Stimulated activated CD4-positive, alpha-beta T cell treated with anti-CD3 and anti-CD28 coated beads, Interleukin-2, amount 100 ng/mL, for 48 hours (primary cell): Measurements from ENCODE around the gene SMAD6.
"Not testable (repeated sequence)": the region's sequence is repeated elsewhere in the genome, so short reads cannot be mapped to it uniquely, and the experiment has no call there.

ENCODE experiments used
- DNase-seq, 2 donors: peaks; one replicate each; pipeline ENCODE4 v3.0.0-alpha.2; 2020

SMAD6 gene

GRCh38 chr15:66801266-66801665 is 99.2 kb downstream of the SMAD6 start:
- DNase-seq: no peak

- DNase-seq: no peak
Measured at GRCh38 chr15:66802025-66803001, 100.3 kb downstream of the SMAD6 start.

DNA sequence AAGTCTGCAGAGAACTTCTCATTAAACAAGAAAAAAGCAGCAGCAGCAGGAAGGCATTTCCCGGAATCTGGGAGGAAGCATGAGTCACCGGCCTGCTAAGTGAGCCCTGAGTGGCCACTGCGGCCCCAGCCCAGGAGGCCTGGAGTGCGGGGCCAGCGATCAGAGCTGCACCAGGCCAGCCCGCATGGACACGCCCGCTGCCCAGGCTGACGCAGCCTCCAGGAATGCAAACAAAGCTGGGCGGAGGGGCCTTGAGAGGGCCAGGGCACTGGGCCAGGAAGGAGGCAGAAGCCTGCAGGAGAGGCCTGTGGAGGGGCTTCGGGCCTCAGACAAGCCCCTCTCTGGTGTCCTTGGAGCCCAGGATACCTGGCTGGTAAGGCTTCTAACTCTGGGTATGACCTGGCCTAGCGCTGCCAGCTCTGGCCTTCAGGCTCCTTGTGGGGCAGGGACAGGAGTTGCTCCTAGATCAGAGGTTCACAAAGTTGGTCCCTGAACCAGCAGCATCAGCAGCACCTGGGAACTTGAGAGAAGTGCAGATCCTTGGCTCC is 101.2 kb downstream of the SMAD6 start:
- no peak for DNase-seq

- no peak for DNase-seq
Measured at GRCh38 chr15:66803749-66804148, 101.7 kb downstream of the SMAD6 start.

GRCh38 chr15:66805202-66805885 is 103.3 kb downstream of the SMAD6 start:
- DNase-seq: no peak

GRCh38 chr15:66808181-66808824 is 106.3 kb downstream of the SMAD6 start:
- DNase-seq: no peak

DNA sequence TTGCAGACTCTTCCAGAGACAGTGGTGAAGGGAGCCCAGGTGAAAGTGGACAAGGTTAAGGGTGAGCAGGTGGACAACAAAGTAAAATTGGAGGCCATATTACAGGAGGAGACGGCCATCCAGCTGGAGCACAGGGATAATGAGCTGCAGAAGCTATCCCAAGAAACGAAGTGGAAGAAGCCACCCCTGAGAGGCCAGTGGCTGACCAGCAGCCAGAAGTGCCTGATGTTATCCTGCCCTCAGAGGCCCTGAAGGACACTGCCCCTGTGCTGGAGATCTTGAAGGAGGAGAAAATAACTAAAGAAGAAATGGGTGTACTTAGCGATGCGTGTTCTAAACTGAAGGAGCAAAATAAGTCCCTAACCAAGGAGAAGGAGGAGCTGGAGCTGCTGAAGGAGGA is 107.6 kb downstream of the SMAD6 start:
- DNase-seq: no peak

DNA sequence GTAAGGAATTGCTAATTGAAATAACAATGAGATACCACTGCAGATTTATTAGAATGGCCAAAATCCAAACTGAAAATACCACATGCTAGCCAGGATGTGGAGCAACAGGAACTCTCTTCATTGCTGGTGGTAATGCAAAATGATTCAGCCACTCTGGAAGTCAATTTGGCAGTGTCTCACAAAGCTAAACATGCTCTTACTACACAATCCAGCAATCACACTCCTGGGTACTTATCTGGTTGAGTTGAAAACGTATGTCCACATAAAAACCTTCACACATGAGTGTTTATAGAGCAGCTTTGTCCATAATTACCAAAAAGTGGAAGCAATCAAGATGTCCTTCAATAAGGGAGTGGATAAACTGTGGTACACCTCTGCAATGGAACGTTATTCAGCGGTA is 113.3 kb downstream of the SMAD6 start:
- DNase-seq: no peak

GRCh38 chr15:66816201-66816600 is 114.2 kb downstream of the SMAD6 start:
- DNase-seq: no peak

GRCh38 chr15:66819084-66819483 is 117.0 kb downstream of the SMAD6 start:
- no peak for DNase-seq

GRCh38 chr15:66820481-66821176 is 118.6 kb downstream of the SMAD6 start:
- DNase-seq: no peak

DNA sequence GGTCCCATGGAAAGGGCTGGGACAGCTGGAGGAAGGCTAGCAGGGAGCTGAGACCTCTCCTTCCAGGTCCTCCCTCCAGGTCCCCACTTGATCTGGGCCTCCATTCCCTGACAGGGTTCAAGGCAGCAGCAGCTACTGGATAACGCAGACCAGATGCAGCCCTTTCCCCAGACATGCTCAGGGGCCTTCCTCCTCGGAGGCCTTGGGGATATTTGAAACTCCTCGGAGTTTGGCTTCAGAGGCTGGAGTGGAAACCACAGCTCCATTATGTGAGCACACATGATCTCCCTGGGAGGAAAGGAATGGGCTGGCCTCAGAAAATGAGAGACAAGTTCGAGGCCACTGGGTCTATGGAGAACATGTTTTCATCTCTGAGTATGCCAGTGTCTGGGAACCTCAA is 119.3 kb downstream of the SMAD6 start:
- DNase-seq: no peak

DNA sequence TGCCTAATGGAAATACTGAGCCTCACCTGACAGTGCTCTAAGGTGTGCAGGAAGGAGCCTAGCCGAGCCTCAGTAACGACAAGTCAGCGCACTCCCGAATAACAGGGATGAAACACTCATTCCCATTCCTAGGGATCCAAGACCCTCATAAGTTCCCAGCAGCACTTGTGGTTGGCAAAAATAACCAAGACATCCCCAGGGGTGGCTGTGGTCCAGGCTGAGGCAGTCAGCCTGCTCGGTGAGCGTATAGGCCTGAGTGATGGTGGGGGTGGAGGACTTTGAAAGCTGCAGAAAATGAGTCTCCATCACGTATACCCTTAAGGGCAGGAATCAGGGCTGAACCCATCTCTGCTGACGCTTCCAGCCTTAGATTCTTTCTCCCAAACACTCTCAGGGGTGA is 120.1 kb downstream of the SMAD6 start:
- no peak for DNase-seq

GRCh38 chr15:66822576-66822975 is 120.5 kb downstream of the SMAD6 start:
- DNase-seq: no peak

DNA sequence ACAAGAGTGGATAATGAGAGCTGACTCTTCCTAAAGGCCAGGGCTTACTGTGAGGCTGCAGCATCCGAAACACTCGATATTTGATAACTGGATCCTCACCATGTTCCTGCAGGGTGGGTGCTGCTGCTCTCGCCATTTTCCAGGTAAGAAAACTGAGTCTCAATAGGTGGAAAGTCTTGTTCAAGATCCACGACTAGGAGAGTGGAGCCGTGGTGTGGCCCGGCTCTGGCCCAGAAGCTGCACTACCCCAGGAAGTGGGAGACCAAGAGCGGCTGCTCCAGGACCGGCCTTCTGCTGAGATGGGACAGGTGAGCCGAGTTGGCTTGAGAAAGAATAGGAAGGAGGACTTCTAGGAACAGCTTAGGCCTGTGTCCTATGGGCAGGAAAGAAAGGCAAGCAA is 121.6 kb downstream of the SMAD6 start:
- DNase-seq: no peak

DNA sequence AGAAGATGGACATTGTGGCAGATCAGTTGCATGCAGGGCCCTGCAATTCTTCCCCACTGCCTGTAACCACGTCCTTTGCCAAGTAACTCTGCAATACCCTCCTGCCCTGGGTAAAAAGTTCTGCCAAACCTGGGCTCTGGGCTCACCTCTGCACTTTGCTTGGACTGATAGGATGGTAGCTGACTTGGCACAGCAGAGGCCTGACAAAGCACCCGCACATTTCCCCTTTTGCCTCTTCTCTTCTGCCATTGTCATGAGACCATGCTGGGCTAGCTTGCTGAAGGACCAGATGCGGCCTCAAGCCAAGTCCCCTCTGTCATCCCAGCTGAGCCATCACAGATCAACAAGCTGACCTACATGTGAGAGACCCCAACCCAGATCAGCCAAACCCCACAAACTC is 122.4 kb downstream of the SMAD6 start:
- no peak for DNase-seq

DNA sequence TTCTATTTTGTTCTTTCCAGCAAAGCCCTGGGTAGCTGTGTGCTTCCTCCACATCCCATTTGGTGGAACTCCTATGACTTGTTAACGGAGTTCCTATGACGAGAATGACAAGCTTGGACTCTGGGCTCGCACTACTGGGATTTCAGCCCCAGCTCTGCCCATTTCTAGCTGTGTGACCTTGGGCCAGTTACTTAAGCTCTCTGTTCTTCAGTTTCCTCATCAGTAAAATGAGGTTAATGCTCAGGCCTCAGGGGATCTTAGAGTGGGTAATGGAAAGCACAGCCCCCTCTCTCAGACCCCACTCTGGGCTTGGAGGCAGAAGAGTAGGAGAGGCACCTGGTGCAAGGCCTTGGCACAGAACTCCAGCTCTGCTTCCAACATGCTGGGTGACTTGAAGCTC is 123.1 kb downstream of the SMAD6 start:
- DNase-seq: no peak

GRCh38 chr15:66825731-66826130 is 123.7 kb downstream of the SMAD6 start:
- no peak for DNase-seq

GRCh38 chr15:66826507-66826906 is 124.5 kb downstream of the SMAD6 start:
- DNase-seq: no peak

- no peak for DNase-seq
Measured at GRCh38 chr15:66827039-66827697, 125.1 kb downstream of the SMAD6 start.

DNA sequence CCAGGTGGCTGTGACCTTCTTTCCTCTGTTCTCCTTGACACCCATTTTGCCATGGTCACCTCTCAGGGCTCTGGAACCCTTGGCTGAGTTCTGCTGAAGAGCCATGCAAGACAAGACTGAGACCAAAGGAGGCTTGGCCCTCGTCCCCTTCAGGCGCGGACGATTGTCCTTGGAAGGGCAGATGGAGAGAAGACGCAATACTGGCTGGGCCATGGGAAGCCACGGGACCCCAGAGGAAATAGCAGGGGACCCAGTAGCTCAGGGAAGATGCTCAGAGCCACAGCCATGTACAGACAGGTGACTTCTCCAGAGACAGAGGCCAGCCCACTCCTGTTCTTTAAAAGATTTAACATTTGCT is 125.6 kb downstream of the SMAD6 start:
- DNase-seq: no peak

DNA sequence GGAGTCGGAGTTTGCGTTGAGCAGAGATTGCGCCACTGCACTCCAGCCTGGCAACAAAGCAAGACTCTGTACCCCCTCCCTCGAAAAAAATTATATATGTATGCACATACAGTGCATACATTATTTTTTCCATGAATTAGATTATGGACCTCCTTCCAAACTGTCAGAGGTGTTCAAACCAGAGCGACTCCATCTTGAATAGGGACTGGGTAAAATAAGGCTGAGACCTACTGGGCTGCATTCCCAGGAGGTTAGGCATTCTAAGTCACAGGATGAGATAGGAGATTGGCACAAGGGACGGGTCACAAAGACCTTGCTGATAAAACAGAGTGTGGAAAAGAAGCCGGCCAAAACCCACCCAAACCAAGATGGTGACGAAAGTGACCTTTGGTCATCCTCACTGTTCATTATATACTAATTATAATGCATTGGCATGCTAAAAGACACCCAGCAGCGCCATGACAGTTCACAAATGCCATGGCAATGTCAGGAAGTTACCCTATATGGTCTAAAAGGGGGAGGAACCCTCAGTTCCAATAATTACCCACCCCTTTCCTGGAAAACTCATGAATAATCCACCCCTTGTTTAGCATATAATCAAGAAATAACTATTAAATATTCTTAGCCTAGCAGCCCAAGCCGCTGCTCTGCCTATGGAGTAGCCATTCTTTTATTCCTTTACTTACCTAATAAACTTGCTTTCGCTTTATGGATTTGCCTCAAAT is 126.9 kb downstream of the SMAD6 start:
- not testable (repeated sequence) for DNase-seq
